OCI-LY7 (cell line): ENCODE data around the gene CAMKV. TPM values are rescaled to one million over a fixed set of nuclear protein-coding genes. Genes with fewer than 3 reads are reported as not detected.

Source experiments
- BruUV-seq: library from RNA; stranded (reverse); fragments of 400-500 nt; replicated peaks from 2 replicates; lab custom pipeline; 2021; lab: Mats Ljungman, UMichigan
- CTCF ChIA-PET: fragments of 300-600 bp; sonication (Branson Sonifier 250); formaldehyde crosslinking; loops from one replicate; lab custom pipeline; 2022; ENCODE audit warnings: antibody characterized with exemption; ENCODE audit not compliant: unreplicated experiment; lab: Charles Lee
- POLR2A ChIA-PET: fragments of 300-600 bp; sonication (Branson Sonifier 250); formaldehyde crosslinking; loops from one replicate; lab custom pipeline; 2022; ENCODE audit warnings: antibody characterized with exemption; lab: Charles Lee
- DNase-seq: peaks from one replicate; pipeline ENCODE4 v3.0.0-alpha.2; 2015; ENCODE audit warnings: low spot score
- H2AFZ ChIP-seq: fragments of 200-600 bp; sonication (generic), shearing (Covaris generic); 2 replicates; pipeline ENCODE4 v1.6.1; 2014; ENCODE audit warnings: mild to moderate bottlenecking, antibody characterized with exemption, low read length, moderate library complexity
- H3K27ac ChIP-seq: fragments of 200-600 bp; sonication (generic); 2 replicates; pipeline ENCODE4 v1.5.1; 2014; ENCODE audit warnings: mixed run types, low read depth, mild to moderate bottlenecking, moderate library complexity, low read length, inconsistent platforms; ENCODE audit not compliant: poor library complexity, severe bottlenecking
- H3K36me3 ChIP-seq: fragments of 200-600 bp; sonication (generic); 2 replicates; pipeline ENCODE4 v1.6.1; 2014; ENCODE audit warnings: mild to moderate bottlenecking, antibody characterized with exemption, low read length, moderate library complexity, mixed read lengths; ENCODE audit not compliant: insufficient read depth
- H3K4me1 ChIP-seq: fragments of 200-600 bp; sonication (generic); 2 replicates; pipeline ENCODE4 v1.5.1; 2014; ENCODE audit warnings: mild to moderate bottlenecking, low read length; ENCODE audit not compliant: insufficient read depth, poor library complexity, severe bottlenecking
- H3K4me2 ChIP-seq: fragments of 200-600 bp; sonication (generic); 2 replicates; pipeline ENCODE4 v1.6.1; 2014; ENCODE audit warnings: mild to moderate bottlenecking, low read length
- H3K4me3 ChIP-seq: fragments of 200-600 bp; sonication (generic); 2 replicates; pipeline ENCODE4 v1.5.1; 2014; ENCODE audit warnings: mild to moderate bottlenecking, low read depth, low read length; ENCODE audit not compliant: poor library complexity, severe bottlenecking
- H3K79me2 ChIP-seq: fragments of 200-600 bp; sonication (generic); 2 replicates; pipeline ENCODE4 v1.6.1; 2016; ENCODE audit warnings: low read depth, mild to moderate bottlenecking, low read length, moderate library complexity, mixed read lengths; ENCODE audit not compliant: insufficient read depth
- H3K9me2 ChIP-seq: fragments of 200-600 bp; sonication (generic); 2 replicates; pipeline ENCODE4 v1.6.1; 2016; ENCODE audit warnings: mild to moderate bottlenecking, low read length, mixed read lengths; ENCODE audit not compliant: insufficient read depth
- H3K9me3 ChIP-seq: fragments of 200-600 bp; sonication (generic); 2 replicates; pipeline ENCODE4 v1.6.1; 2014; ENCODE audit warnings: mild to moderate bottlenecking, mixed run types, low read length, mixed read lengths
- H4K20me1 ChIP-seq: fragments of 200-600 bp; sonication (generic); 2 replicates; pipeline ENCODE4 v1.6.1; 2014; ENCODE audit warnings: mild to moderate bottlenecking, antibody characterized with exemption, low read length, moderate library complexity, mixed read lengths; ENCODE audit not compliant: insufficient read depth
- CTCF ChIP-seq: fragments of 200-600 bp; sonication (generic); conservative IDR thresholded peaks from 2 replicates; pipeline ENCODE4 v1.5.1; 2014; ENCODE audit warnings: mild to moderate bottlenecking, antibody characterized with exemption, low read length, moderate library complexity, mixed read lengths
- EZH2phosphoT487 ChIP-seq: fragments of 200-600 bp; sonication (generic); IDR thresholded peaks from 2 replicates; pipeline ENCODE4 v1.6.1; 2018; ENCODE audit warnings: low read depth, borderline replicate concordance, mild to moderate bottlenecking, mixed run types, antibody characterized with exemption, low read length, moderate library complexity, mixed read lengths
- intact Hi-C: fragments of 100-400 bp; cut with micrococcal nuclease; formaldehyde crosslinking; loops from one replicate; pipeline ENCODE4 v1.10.0; 2022; ENCODE audit not compliant: unreplicated experiment
- total RNA-seq, 2 experiments: library from RNA; depleted of rRNA in 1 of 2; stranded (reverse); fragments of >200 nt in 1 of 2; shearing (Covaris generic) in 1 of 2; gene quantifications; 2 replicates each; pipeline ENCODE4 v1.2.3, GENCODE V29; 2014 to 2022

CAMKV gene
- total RNA-seq, 2 experiments from 2014 or later: 0.63 TPM; not detected in 1

- intact Hi-C loops: loop anchor here (1.0 kb wide), 1 partner anchor 64 kb away; no protein-coding TSS in a partner anchor
Observed at GRCh38 chr3:49841806-49842205, 27.9 kb downstream of the CAMKV start.

GRCh38 chr3:49841126-49841696 lies 28.5 kb downstream of the CAMKV start:
- no peaks in the 10 kb centered on the region for H4K20me1 ChIP-seq
- no peak overlapping the region for H3K4me3 ChIP-seq
- peaks cover 89% of the 10 kb centered on the region for H3K36me3 ChIP-seq
- peaks cover 3% of the 10 kb centered on the region for H3K4me1 ChIP-seq
- no peak overlapping the region for H2AFZ ChIP-seq
- CTCF ChIA-PET: interaction anchor here (1.6 kb wide), 1 partner anchor 37 kb away, joined by 7 read pairs; the partner anchor contains the start of gene INKA1
- H3K4me2 ChIP-seq: no peak overlapping the region
- no TSS peak for BruUV-seq
- no peaks in the 10 kb centered on the region for H3K79me2 ChIP-seq
- no peak overlapping the region for H3K27ac ChIP-seq
- POLR2A ChIA-PET: interaction anchor here (0.6 to 1.0 kb wide), 2 partner anchors 24 to 197 kb away, joined by 3 to 5 read pairs; no protein-coding TSS in a partner anchor
- intact Hi-C loops: loop anchor here (1.0 kb wide), 1 partner anchor 65 kb away; no protein-coding TSS in a partner anchor
- DNase-seq: peak; percentile 69
- peak; percentile 88 for TF ChIP-seq CTCF
- TF ChIP-seq EZH2phosphoT487: no peak
- H3K9me2 ChIP-seq: no peaks in the 10 kb centered on the region
- H3K9me3 ChIP-seq: no peaks in the 10 kb centered on the region

More at GRCh38 chr3:49841806-49842205, 27.9 kb downstream of the CAMKV start:
- Histone ChIP-seq H3K79me2 (no peaks in the 10 kb centered on the region), H2AFZ (no peak overlapping the region), H3K36me3 (peaks cover 87% of the 10 kb centered on the region), H3K4me2 (no peak overlapping the region), H3K9me2 (no peaks in the 10 kb centered on the region), H3K9me3 (no peaks in the 10 kb centered on the region), H3K27ac (no peak overlapping the region), H3K4me1 (peaks cover 3% of the 10 kb centered on the region), H4K20me1 (no peaks in the 10 kb centered on the region), H3K4me3 (no peak overlapping the region)
- ChIA-PET POLR2A (interaction anchor here (0.6 to 1.0 kb wide), 2 partner anchors 25 to 196 kb away, joined by 3 to 5 read pairs; no protein-coding TSS in a partner anchor), CTCF (interaction anchor here (1.6 kb wide), 1 partner anchor 38 kb away, joined by 7 read pairs; the partner anchor contains the start of gene INKA1)
- TF ChIP-seq CTCF (no peak), EZH2phosphoT487 (no peak)
- no peak for DNase-seq
- BruUV-seq: no TSS peak

GRCh38 chr3:49840388-49840787 lies 29.3 kb downstream of the CAMKV start:
- H4K20me1 ChIP-seq: no peaks in the 10 kb centered on the region
- no peaks in the 10 kb centered on the region for H3K9me3 ChIP-seq
- no peak overlapping the region for H3K4me3 ChIP-seq
- ChIA-PET CTCF (interaction anchor here (1.6 kb wide), 1 partner anchor 36 kb away, joined by 7 read pairs; the partner anchor contains the start of gene INKA1), POLR2A (no interaction called here)
- no peak overlapping the region for H3K4me2 ChIP-seq
- peaks cover 88% of the 10 kb centered on the region for H3K36me3 ChIP-seq
- no peaks in the 10 kb centered on the region for H3K79me2 ChIP-seq
- intact Hi-C loops: no loop called here
- no TSS peak for BruUV-seq
- H3K4me1 ChIP-seq: peaks cover 3% of the 10 kb centered on the region
- H2AFZ ChIP-seq: no peak overlapping the region
- H3K27ac ChIP-seq: no peak overlapping the region
- DNase-seq: no peak
- no peaks in the 10 kb centered on the region for H3K9me2 ChIP-seq
- TF ChIP-seq EZH2phosphoT487 (no peak), CTCF (no peak)
